ENCODE results near the gene PTPRT. TPM values are rescaled to one million over a fixed set of nuclear protein-coding genes. Genes with fewer than 3 reads are reported as not detected.

The PTPRT gene
- total RNA-seq, 1 experiment from 2014 or later, result not detected

DNA sequence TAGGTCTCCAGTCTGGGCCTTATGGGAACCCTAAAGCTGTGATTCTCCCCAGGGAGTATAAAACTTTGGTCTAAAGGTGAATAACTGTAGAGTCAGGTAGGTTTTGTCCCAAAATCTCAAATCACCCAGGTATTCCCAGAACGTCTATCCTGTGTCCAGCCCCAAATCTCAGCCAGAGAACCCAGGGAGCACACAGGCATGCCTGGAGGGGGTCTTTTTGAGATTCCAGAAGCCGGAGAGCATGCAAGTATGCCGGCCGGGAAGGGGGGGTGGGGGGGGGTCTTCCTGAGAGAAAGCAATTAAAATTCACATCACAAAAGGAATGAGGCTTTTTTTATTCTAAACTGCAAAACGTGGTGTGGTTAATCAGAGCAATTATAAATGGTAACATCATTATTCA, 210.0 kb downstream of the PTPRT start:
- intact Hi-C loops (cut with micrococcal nuclease), result no loop called here
- no peak for DNase-seq
- CTCF ChIA-PET, result no interaction called here
- Histone ChIP-seq H3K9me3 (ENCODE audit: low read length) (peaks cover 14% of the 10 kb centered on the region), H3K9me2 (replicated peaks; ENCODE audit: low read length) (no peaks in the 10 kb centered on the region), H3K79me2 (ENCODE audit: low read length) (no peaks in the 10 kb centered on the region), H3K4me2 (ENCODE audit: low read length) (no peak overlapping the region), H3K27me3 (ENCODE audit: low read length) (no peaks in the 10 kb centered on the region), H2AFZ (ENCODE audit: low read length) (no peak overlapping the region), H3K36me3 (ENCODE audit: low read depth, low read length) (no peaks in the 10 kb centered on the region), H3K4me3 (ENCODE audit: low read length) (no peak overlapping the region), H4K20me1 (ENCODE audit: low read length) (no peaks in the 10 kb centered on the region), H3F3A (ENCODE audit: low read length, unreplicated experiment) (no peaks in the 10 kb centered on the region), H3K4me1 (ENCODE audit: insufficient read depth, low read length) (no peaks in the 10 kb centered on the region), H3K9ac (ENCODE audit: low read length) (no peak overlapping the region), H3K27ac (ENCODE audit: low read length) (no peak overlapping the region)
- TF ChIP-seq EZH2phosphoT487 (IDR thresholded peaks at IDR 0.05; ENCODE audit: borderline replicate concordance, low read length), result no peak
- TF ChIP-seq, protein P1, sequence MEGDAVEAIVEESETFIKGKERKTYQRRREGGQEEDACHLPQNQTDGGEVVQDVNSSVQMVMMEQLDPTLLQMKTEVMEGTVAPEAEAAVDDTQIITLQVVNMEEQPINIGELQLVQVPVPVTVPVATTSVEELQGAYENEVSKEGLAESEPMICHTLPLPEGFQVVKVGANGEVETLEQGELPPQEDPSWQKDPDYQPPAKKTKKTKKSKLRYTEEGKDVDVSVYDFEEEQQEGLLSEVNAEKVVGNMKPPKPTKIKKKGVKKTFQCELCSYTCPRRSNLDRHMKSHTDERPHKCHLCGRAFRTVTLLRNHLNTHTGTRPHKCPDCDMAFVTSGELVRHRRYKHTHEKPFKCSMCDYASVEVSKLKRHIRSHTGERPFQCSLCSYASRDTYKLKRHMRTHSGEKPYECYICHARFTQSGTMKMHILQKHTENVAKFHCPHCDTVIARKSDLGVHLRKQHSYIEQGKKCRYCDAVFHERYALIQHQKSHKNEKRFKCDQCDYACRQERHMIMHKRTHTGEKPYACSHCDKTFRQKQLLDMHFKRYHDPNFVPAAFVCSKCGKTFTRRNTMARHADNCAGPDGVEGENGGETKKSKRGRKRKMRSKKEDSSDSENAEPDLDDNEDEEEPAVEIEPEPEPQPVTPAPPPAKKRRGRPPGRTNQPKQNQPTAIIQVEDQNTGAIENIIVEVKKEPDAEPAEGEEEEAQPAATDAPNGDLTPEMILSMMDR (conservative IDR thresholded peaks at IDR 0.05; ENCODE audit: low read depth, low read length), result no peak
- no peak for TF ChIP-seq EZH2 (IDR thresholded peaks at IDR 0.05; ENCODE audit: low read length, unreplicated experiment)
- POLR2A ChIA-PET (ENCODE audit: unreplicated experiment), result no interaction called here
- no TSS peak for BruUV-seq (replicated peaks)
- ATAC-seq, result no peak

DNA sequence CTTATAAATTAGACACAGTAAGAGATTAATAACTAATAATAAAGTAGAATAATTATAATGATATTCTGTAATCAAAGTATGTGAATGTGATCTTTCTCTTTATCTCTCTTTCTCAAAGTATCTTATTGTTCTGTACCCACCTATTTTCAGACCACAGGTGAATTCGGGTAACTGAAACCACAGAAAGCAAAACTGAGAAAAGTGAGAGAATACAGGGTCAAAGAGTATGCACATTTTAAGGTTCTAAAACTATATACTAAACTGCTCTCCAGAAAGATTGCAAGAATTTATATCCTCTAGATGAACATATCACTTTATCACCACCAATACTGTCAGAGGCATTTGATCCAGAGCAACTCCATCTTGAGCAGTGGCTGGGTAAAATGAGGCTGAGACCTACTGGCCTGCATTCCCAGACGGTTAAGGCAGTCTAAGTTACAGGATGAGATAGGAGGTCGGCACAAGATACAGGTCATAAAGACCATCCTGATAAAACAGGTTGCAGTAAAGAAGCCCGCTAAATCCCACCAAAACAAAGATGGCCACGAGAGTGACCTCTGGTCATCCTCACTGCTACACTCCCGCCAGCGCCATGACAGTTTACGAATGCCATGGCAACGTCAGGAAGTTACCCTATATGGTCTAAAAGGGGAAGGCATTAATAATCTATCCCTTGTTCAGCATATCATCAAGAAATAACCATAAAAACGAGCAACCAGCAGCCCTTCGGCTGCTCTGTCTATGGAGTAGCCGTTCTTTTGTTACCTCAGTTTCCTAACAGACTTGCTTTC, 211.3 kb downstream of the PTPRT start:
- ChIA-PET POLR2A (ENCODE audit: unreplicated experiment) (no interaction called here), CTCF (no interaction called here)
- no peaks in the 10 kb centered on the region for H3K27me3 ChIP-seq (ENCODE audit: low read length)
- no peaks in the 10 kb centered on the region for H4K20me1 ChIP-seq (ENCODE audit: low read length)
- DNase-seq (no peak), ATAC-seq (no peak)
- H3K4me1 ChIP-seq (ENCODE audit: insufficient read depth, low read length), result no peaks in the 10 kb centered on the region
- H3K4me3 ChIP-seq (ENCODE audit: low read length), result no peak overlapping the region
- peaks cover 7% of the 10 kb centered on the region for H3K9me3 ChIP-seq (ENCODE audit: low read length)
- H3K9me2 ChIP-seq (replicated peaks; ENCODE audit: low read length), result no peaks in the 10 kb centered on the region
- no peak overlapping the region for H3K27ac ChIP-seq (ENCODE audit: low read length)
- no peaks in the 10 kb centered on the region for H3K79me2 ChIP-seq (ENCODE audit: low read length)
- no TSS peak for BruUV-seq (replicated peaks)
- no peaks in the 10 kb centered on the region for H3K36me3 ChIP-seq (ENCODE audit: low read depth, low read length)
- H3F3A ChIP-seq (ENCODE audit: low read length, unreplicated experiment), result no peaks in the 10 kb centered on the region
- intact Hi-C loops (cut with micrococcal nuclease), result no loop called here
- no peak overlapping the region for H3K9ac ChIP-seq (ENCODE audit: low read length)
- H2AFZ ChIP-seq (ENCODE audit: low read length), result no peak overlapping the region
- no peak overlapping the region for H3K4me2 ChIP-seq (ENCODE audit: low read length)
- TF ChIP-seq EZH2phosphoT487 (IDR thresholded peaks at IDR 0.05; ENCODE audit: borderline replicate concordance, low read length) (no peak), EZH2 (IDR thresholded peaks at IDR 0.05; ENCODE audit: low read length, unreplicated experiment) (no peak)
- TF ChIP-seq, protein P1 (conservative IDR thresholded peaks at IDR 0.05; ENCODE audit: low read depth, low read length), result no peak

DNA sequence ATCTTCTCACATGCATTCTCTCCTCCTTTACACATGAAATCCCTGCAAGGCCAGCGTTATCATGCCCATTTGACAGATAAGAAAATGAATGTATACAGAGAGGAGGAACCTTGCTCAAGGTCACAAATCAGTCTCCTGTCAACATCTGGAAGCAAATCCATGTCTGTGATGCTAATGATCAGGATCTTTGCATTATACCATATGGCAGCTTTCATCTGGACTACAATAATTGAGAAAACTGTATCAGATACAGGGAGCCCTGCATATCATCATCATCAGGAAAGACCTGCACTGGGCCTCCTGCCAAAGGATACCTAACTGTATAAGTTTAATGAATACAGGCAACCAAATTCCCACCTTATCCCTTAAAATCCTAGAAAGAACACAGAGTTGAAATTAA, 213.7 kb downstream of the PTPRT start:
- H3K36me3 ChIP-seq (ENCODE audit: low read depth, low read length), result no peaks in the 10 kb centered on the region
- no peak for DNase-seq
- no peak overlapping the region for H3K4me3 ChIP-seq (ENCODE audit: low read length)
- no peak overlapping the region for H3K27ac ChIP-seq (ENCODE audit: low read length)
- POLR2A ChIA-PET (ENCODE audit: unreplicated experiment), result no interaction called here
- no TSS peak for BruUV-seq (replicated peaks)
- peaks cover 12% of the 10 kb centered on the region; the same call in 1 of the 2 replicates for H3K9me3 ChIP-seq (ENCODE audit: low read length)
- H3F3A ChIP-seq (ENCODE audit: low read length, unreplicated experiment), result no peaks in the 10 kb centered on the region
- H4K20me1 ChIP-seq (ENCODE audit: low read length), result no peaks in the 10 kb centered on the region
- no peak overlapping the region for H2AFZ ChIP-seq (ENCODE audit: low read length)
- intact Hi-C loops (cut with micrococcal nuclease), result no loop called here
- H3K9me2 ChIP-seq (replicated peaks; ENCODE audit: low read length), result no peaks in the 10 kb centered on the region
- H3K4me2 ChIP-seq (ENCODE audit: low read length), result no peak overlapping the region
- no peaks in the 10 kb centered on the region for H3K4me1 ChIP-seq (ENCODE audit: insufficient read depth, low read length)
- no peak overlapping the region for H3K9ac ChIP-seq (ENCODE audit: low read length)
- H3K79me2 ChIP-seq (ENCODE audit: low read length), result no peaks in the 10 kb centered on the region
- H3K27me3 ChIP-seq (ENCODE audit: low read length), result no peaks in the 10 kb centered on the region
- TF ChIP-seq EZH2 (IDR thresholded peaks at IDR 0.05; ENCODE audit: low read length, unreplicated experiment) (no peak), EZH2phosphoT487 (IDR thresholded peaks at IDR 0.05; ENCODE audit: borderline replicate concordance, low read length) (no peak)
- TF ChIP-seq, protein P1 (conservative IDR thresholded peaks at IDR 0.05; ENCODE audit: low read depth, low read length), result no peak
- CTCF ChIA-PET, result no interaction called here
- no peak for ATAC-seq

All from PC-3 (cell line).